Left lobe of liver (tissue), 2 donors: ENCODE measurements around the gene MGME1. TPM values are rescaled to one million over a fixed set of nuclear protein-coding genes. Genes with fewer than 3 reads are reported as not detected.

ENCODE experiments used
- ATAC-seq: fragments of 200-7000 bp; cut with Tn5 transposase; one replicate; pipeline ENCODE4 v1.9.1; 2020; ENCODE audit warnings: mild to moderate bottlenecking, moderate library complexity
- DNase-seq: peaks from one replicate; pipeline ENCODE4 v3.0.0-alpha.2; 2020; ENCODE audit warnings: low spot score
- total RNA-seq: library from RNA; stranded (reverse); gene quantifications from one replicate; pipeline ENCODE4 v1.2.1, GENCODE V29; 2021
- donor health status: DM: no; HTN: no; CAD: no; lungs with moderate emphysema.
- donor health status: DM: no; HTN: yes; CAD: no.

The MGME1 gene, protein sequence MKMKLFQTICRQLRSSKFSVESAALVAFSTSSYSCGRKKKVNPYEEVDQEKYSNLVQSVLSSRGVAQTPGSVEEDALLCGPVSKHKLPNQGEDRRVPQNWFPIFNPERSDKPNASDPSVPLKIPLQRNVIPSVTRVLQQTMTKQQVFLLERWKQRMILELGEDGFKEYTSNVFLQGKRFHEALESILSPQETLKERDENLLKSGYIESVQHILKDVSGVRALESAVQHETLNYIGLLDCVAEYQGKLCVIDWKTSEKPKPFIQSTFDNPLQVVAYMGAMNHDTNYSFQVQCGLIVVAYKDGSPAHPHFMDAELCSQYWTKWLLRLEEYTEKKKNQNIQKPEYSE
- 5.7 TPM for total RNA-seq

- ATAC-seq (peak; percentile 90), DNase-seq (peak; percentile 100)
Measured at GRCh38 chr20:17968366-17969277, at the start of gene MGME1, which contains the start of gene SNX5. TSS of gene MGME1 (plus strand) at chr20:17969018. CDS start at chr20:17969860, 842 bp downstream. TSS of gene SNX5 (minus strand) at chr20:17968794. CDS start at chr20:17968425, 369 bp downstream.

DNA sequence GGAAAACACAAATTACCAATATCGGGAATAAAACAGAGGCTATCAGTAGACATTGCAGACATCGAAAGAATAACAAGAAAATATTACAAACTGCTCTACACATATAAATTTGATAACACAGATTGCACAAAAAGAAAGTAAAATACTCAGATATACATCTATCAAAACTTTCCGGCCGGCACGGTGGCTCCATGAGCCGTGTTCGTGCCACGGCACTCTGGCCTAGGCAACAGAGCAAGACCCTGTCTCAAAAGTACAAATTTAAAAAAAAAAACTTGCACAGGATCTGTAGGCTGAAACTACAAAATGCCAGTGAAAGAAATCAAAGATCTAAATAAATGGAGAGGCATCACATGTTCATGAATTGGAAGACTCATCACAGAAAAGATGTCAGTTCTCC, 49.7 kb upstream of the MGME1 start:
- DNase-seq, result no peak

GRCh38 chr20:17921774-17922173, 47.0 kb upstream of the MGME1 start:
- no peak for ATAC-seq
- no peak for DNase-seq

More for the DNA sequence above, 49.7 kb upstream of the MGME1 start:
- no peak for ATAC-seq

GRCh38 chr20:17925141-17925939, 43.5 kb upstream of the MGME1 start:
- DNase-seq, result peak; percentile 85
- ATAC-seq, result peak; percentile 88

GRCh38 chr20:17925940-17926300, 42.9 kb upstream of the MGME1 start:
- no peak for DNase-seq
- no peak for ATAC-seq

DNA sequence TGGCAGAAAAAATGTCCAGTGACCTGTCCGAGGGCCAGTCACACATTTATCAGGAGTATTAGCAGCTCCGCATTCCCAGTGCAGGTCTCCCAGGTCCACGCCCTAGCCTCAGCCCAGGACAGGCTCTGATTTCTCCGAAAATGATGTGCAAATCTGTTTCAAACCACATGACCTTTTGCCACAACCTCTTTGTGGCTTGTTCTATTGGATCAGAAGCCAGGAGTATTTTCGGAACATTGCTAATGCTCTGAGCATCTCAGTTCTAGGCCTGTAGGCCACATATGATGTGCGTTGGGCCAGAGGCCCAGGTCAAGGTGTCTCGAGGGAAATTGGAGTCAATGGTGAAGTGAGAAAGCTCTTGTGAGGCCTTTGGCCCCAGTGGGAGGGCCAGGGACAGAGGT, 40.6 kb upstream of the MGME1 start:
- DNase-seq, result no peak
- ATAC-seq, result no peak

- DNase-seq (no peak), ATAC-seq (no peak)
Measured at GRCh38 chr20:17928633-17929311, 40.0 kb upstream of the MGME1 start.

DNA sequence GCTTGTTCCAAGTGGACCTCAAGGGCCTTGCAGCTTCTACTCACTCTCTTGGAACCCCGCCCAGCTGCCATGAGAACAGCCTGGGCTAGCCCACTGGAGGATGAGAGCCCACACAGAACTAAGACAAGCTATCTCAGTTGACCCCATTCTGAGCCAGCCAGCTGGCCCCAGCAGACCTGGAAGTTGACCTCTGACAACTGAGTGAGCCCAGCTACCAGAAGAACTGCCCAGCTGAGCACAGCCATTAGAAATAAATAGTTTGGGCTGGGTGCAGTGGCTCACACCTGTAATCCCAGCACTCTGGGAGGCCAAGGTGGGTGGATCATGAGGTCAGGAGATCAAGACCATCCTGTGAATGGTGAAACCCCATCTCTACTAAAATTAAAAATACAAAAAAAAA, 37.3 kb upstream of the MGME1 start:
- DNase-seq, result no peak
- peak; percentile 56 for ATAC-seq

DNA sequence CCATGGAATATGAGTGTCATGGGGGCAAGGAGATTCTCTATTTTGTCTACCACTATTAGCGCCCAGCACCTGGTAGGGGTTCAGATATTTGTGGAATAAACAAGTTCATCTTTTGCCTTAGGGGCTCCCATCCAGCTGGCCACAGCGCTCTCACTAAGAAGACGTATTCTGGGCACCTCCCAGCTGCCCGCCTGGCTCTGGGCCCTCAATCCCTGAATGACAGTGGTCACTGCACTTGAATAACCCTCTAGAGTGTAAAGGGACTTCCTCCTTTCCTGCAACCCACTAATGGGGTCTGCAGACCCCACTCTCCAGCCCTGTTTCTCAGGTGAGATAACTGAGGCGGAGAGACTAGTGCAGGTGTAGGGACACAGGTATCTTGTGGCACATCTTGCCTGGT, 36.4 kb upstream of the MGME1 start:
- peak; percentile 49 for ATAC-seq
- DNase-seq, result no peak

DNA sequence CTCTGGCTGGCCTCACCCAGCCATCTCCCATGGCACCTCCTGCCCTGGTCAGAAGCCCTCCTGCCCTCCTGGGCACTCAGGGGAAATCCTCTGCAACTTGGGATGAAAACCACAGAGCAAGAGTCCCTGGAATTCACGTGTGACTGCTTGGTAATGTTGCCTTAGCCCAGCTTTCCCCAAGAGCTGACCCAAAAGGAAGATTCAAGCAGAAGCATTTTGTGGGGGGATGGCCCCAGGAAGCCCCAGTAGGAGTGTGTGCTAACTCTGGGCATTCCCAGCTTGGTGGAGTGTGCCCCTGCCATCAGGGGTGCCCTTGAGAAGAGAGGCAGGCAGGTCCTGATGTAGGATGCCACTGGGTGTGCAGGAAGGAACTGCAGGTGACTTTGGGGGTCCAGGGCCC, 35.7 kb upstream of the MGME1 start:
- DNase-seq (no peak), ATAC-seq (no peak)

- DNase-seq (no peak), ATAC-seq (no peak)
Measured at GRCh38 chr20:17933711-17934110, 35.1 kb upstream of the MGME1 start.

DNA sequence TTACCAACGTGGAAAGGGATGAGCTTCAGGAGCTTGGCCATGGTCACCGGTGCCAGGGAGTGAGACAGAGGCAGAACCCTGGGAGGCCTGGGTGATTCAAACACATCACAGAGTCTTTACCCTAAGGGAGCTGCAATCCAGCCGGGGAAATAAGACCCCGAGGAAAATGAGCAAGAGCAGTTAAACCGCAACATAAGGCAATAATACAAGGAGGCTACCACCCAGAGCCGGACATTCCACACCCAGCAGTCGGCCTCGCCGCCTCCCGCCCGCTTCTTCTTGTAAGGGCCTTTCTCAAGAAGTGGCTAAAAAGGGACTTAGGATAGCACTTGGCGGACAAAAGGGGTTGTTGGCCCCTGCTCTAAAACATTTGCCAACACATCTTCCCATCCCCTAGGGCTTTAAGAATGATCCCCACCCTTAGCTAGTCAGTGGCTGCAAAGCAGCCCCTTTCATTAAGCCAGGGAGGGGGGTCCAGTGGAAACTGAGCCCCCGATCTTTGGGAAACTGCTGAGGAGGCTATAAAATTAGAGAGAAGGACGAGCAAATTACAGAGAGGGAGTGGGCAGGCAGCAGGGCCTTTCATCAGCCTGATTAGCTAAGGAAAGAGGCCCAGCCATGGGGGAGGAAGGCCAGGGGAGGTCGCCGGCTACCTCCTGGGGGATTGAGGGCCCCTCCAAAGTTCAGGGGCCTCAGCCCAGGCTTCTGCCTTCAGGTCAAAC, 34.5 kb upstream of the MGME1 start:
- no peak for ATAC-seq

GRCh38 chr20:17935186-17935585, 33.6 kb upstream of the MGME1 start:
- DNase-seq, result no peak
- no peak for ATAC-seq

More for the DNA sequence above, 34.5 kb upstream of the MGME1 start:
- DNase-seq, result no peak

DNA sequence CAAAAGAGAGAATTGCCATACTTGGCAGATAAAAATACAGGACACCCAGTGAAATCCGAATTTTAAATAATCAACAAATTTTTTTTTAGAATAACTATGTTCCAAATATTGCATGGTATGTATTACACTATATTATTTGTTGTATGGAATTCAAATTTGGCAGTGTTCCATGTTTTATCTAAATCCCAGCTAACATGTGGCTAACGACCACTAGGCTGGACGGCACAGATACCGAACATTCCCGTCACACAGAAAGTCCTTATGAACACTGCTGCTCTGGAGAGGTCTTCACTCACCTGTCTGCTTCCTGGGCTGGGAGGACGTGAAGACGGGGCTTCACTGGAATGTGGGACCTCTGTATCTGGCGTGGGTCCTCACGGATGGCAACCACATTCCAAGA, 33.1 kb upstream of the MGME1 start:
- DNase-seq (no peak), ATAC-seq (no peak)

DNA sequence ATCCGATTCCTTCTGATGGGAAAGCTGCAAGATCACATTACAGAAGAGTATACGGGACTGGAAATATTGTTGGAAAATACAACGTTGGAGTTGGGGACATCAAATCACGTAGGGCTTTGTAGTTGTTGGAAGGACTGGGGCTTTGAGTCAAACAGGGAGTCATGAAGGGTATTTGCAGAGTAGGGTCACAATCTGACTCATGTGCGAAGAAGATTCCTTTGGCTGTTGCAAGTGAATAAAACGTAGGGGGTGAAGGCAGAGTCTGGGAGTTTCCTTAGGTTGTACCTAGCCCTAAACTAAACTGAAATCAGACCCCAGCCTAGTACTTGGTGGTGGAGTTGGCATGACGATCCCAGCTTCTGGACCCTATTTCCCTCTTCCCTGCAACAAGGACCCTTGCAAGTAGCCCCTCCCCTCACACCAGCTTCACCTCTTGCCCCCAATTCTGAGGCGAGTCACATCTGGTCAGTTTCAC, 32.5 kb upstream of the MGME1 start:
- ATAC-seq (no peak), DNase-seq (no peak)

DNA sequence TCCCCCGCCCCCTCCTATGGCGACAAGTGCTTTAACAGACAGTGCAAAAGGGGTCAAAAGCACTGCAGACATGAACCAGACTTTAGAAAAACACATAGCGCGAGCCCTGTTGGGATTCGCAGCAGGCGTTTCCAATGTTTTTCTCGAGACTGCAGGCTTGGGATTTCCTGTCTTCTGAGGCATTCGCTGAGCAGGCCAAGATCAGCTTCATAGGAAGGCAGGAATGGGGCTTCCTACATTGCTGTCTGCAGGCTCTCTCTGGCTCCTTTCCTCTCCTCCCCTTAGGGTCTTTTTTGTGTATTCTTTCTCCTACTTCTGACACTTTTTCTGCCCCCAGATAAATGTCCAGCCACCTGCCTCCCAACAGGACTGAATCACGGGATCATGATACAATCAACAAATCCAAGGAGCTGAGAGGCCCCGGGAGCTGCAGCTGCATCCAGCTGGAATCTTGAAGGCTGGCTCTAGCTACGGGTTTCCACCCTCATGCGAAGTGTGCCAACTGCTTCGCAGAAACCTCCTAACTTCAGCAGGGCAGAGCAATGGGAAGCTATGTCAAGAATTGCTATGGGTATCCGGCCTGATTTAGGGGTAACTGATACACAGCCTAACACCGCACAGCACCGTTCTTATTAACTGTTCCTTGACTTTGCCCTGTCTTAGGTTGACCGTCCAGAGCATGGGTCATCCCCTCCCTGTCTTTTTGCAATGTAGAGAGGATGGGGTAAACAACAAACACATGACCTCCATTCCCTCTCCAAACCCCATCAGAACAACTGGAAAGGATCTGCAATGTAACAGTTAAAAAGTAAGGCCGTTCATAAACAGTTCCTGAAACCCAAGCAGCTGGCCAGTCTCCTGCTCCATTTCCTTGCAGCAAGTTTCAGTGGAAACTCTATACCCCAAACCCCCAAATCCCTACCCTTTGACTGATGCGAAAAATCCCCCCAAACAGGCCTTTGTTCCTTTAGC, 31.8 kb upstream of the MGME1 start:
- no peak for DNase-seq
- peak; percentile 5 for ATAC-seq

DNA sequence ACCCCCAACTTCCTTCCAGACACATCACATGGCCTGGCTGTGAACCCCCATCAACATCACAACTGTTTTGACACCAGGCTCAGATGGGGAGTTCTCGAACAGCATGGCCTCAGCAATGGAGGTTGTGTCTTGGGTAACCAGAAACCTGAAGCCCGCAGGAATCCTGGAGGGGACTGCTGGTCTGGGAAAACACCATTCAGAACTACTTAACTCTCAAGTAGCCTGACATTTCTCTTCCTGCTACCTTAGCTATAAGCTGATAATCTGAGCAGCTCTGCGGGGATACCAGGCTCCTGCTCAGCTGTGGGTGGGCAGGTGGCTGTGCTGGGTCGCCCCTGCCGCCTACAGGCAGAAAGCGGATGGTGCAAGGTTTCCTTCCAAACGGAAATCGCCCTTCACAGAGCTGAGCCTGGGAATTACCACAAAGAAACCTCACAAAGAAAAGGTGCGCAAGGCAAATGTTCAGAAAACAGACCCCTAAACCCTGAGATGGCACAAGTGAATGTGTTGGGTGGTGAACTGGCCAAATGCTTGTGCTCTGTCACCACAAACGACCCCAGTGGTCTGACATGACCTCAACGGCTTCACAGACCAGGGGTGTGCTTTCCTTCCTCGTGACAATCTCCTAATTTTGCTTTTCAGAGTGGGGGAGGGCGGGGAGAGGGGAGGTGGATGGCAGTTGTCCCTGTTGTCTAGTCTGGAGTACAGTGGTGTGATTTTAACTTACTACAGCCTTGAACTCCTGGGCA, 29.8 kb upstream of the MGME1 start:
- DNase-seq, result peak; percentile 58
- peak; percentile 91 for ATAC-seq
